ENCODE measurements around the gene DNASE1L1.

GRCh38 chrX:154353172-154353843, 55.7 kb downstream of the DNASE1L1 start:
- TF ChIP-seq TAF1 (IDR thresholded peaks at IDR 0.05; ENCODE audit: low read depth) (no peak), EP300 (conservative IDR thresholded peaks at IDR 0.05; ENCODE audit: poor library complexity, severe bottlenecking) (no peak)

Data from neural cell (in vitro differentiated cells).